Stimulated activated naive CD4-positive, alpha-beta T cell treated with Interleukin-2 at 50 U/mL for 16 hours (primary cell): ENCODE measurements around the gene SLC43A3.
A peak's percentile ranks its signal among the peaks of the same experiment; 100 is the strongest.
"Not testable (repeated sequence)": the region's sequence is repeated elsewhere in the genome, so short reads cannot be mapped to it uniquely, and the experiment has no call there.

Experiments used
- DNase-seq: peaks from one replicate; lab custom pipeline; 2025; lab: John Stamatoyannopoulos, UW

Gene SLC43A3

GRCh38 chr11:57459164-57460021 lies 32.5 kb upstream of the SLC43A3 start:
- DNase-seq = peak; percentile 44

GRCh38 chr11:57458410-57459163 lies 31.7 kb upstream of the SLC43A3 start:
- peak; percentile 62 for DNase-seq

DNA sequence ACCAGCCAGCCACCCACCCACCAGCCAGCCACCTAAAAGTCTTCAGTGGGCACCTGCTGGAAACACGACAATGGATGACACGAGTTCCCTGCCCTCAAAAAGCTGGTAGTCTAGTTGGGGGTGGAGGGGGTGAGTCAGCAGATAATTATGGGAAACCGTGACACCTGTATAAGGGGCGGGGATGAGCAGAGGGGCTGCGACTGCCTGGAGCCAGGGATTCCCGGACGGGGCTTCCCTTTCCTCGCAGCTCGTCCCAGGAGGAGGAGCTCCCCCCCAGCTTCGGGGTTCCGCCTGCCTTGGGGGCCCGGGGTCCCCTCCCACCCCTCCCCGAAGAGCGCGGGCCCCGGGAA lies 31.1 kb upstream of the SLC43A3 start:
- no peak for DNase-seq

GRCh38 chr11:57457643-57458023 lies 30.7 kb upstream of the SLC43A3 start:
- no peak for DNase-seq

GRCh38 chr11:57456960-57457642 lies 30.2 kb upstream of the SLC43A3 start:
- peak; percentile 71 for DNase-seq

DNA sequence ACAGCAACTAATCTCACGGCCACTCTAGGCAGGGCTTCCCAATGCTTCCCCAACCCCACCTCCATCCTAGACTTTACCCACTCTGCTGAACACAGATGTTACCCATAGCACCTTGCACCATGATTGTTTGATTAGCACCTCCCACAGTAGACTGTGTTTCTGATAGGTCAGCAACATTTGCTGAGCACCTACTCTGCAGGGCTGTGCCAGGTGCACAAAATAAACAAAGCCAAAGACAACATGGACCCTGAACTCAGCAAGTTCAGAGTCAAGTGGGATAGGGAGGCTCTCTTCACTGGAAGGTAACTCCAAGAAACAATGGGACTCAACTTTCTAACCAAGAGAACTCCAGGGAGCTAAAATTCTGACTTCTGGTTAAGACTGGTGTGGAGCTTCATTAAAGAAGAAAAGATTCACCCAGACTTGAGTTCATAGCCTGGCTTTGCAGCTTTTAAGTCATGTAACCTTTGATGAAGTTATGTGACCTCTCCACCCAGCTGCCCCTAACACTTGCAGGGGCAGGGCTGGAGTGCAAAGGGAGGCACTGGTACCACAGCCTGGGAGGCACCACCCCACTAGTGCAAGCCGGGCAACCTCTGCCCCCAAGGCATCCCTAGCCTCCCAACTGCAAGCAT lies 26.7 kb upstream of the SLC43A3 start:
- DNase-seq = no peak

DNA sequence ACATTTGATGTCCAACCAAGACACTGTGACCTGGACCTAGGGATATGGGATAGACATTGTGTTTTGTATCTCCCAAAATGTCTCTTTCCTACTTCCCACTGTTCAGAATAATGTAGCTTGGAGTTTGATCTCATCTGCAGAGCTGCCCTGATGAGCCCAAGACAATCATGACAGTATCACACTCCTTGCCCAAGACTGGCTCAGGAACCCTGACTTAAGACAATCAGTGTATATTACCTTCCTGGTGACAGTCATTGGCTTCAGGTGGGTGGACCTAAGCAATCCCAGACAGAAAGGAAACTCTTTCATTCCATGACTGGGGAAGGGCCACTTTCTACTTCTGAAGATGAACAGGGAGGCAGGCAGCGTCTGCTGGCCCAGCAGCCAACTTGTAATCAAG lies 19.1 kb upstream of the SLC43A3 start:
- DNase-seq = no peak

DNA sequence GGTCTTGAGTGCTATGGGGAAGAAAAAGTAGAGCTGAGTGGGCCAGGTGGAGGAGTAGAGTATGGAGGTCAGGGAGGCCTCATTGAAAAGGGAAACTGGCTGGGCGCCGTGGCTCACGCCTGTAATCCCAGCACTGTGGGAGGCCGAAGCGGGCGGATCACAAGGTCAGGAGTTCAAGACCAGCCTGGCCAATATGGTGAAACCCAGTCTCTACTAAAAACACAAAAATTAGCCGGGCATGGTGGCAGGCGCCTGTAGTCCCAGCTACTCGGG lies 18.1 kb upstream of the SLC43A3 start:
- DNase-seq = not testable (repeated sequence)

GRCh38 chr11:57444362-57445121 lies 17.6 kb upstream of the SLC43A3 start:
- DNase-seq = no peak

DNA sequence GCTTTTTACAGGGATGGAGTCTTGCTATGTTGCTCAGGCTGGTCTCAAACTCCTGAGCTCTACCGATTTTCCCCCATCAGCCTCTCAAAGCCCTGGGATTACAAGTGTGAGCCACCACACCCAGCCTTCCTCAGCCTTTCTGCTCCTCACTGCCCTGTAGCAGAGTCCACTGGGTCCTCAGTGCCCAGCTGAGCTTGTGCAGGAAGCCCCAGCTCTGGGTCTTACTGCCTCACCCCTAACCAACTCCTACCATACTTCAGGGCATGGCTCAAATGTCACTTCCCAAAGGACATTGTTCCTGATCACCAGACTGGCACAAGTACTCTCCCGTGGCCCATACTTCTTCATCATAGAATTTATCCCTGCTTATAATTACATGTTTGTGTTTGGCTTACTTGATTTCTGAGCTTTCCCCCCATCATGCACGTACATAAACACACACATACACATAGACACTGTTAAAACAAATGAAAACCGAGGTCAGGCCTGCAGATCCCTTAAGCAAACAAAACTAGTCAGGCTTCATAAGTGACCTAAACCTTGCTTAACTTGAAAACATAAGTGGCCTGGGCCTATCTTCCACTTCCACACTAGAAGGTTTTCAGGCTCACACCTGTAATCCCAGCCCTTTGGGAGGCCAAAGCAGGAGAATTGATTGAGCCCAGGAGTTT lies 14.0 kb upstream of the SLC43A3 start:
- DNase-seq = no peak

DNA sequence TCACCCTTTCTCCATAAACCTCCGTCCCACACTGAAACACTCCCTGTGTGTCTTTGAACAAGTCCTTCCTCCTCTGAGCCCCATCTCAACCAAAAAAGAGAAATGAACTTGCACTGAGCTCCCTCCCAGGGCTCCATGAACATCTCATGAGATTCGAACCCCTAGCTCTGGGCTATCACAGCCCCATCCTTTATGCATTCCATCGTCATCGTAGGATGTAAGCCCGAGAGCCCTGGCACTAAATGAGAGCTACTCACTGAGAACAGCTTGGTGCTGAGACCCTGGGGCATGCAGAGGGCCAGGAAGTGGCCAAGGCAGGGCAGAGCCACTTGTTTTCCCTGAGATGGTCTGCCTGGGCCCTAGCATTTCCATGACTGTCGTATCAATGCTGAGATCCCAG lies 12.9 kb upstream of the SLC43A3 start:
- DNase-seq = no peak

DNA sequence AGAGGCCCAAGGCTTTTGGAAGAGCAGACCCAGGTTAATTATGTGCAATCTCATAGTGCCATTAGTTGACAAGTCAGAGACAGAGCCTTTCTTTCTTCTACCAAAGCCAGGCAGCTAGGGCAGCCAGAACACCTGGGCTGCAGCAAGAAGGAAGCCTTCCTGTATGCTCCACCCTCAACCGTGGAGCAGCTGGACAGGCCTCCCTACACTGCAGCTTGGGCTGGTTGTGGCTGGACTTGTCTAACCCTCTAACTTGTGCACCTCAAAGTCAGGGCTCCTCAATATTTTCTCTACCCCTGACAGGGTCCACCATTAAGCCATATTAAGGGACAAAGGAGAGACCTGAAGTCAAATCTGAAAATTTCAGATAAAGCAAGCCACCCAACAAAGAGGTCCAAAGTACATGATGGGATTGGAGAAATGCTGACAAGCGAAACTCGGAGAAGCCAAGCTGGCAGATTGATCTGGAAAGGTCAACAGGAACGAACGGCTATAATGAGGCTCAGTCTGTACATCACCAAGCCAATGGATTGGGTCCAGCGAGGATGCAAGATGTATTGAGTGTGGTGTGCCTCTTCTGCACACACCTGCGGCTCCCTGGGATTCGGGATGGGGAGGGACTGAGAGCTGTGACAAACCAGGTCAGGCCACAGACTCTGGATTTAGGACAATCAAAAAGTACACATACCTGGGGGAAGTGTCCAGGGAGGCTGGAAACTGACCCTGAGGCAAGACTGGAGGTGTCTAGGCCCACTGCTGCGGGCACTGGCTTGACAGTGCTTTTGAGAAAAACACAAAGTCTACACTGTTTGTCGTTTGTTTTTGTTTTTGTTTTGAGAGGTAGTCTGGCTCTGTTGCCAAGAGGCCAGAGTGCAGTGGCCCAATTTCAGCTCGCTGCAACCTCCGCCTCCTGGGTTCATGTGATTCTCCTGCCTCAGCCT lies 11.7 kb upstream of the SLC43A3 start:
- DNase-seq = no peak

GRCh38 chr11:57436031-57436430 lies 9.1 kb upstream of the SLC43A3 start:
- DNase-seq = no peak

GRCh38 chr11:57434640-57435546 lies 8.0 kb upstream of the SLC43A3 start:
- DNase-seq = no peak

DNA sequence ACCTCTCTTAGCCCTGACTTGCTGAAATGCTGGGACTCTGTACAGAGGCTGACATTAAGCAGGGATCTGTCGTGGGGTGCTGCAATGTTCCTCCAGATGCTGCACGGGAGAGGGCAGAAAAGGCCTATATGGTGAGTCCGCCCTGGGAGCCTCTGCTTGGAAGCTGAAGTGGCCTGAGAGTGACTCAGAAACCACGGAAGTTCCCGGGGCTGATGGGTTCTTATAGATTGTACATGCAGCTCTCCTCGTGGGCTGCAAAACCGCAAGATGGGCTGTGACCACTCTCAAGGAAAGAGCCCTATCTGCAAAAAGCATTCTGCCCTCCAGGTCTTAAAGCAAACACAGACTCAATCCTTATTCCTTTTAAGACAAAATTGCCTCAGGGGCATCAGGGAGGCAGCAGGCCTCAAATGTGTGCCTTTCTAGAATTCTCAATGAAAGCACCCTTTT lies 5.8 kb upstream of the SLC43A3 start:
- DNase-seq = no peak

GRCh38 chr11:57432149-57432561 lies 5.2 kb upstream of the SLC43A3 start:
- no peak for DNase-seq

- no peak for DNase-seq
Observed at GRCh38 chr11:57430952-57431351, 4.0 kb upstream of the SLC43A3 start.

GRCh38 chr11:57429946-57430345 lies 3.0 kb upstream of the SLC43A3 start:
- no peak for DNase-seq

- no peak for DNase-seq
Observed at GRCh38 chr11:57428643-57429042, 1.7 kb upstream of the SLC43A3 start.
